Osteocyte (in vitro differentiated cells): ENCODE data around the gene NCAPD2. TPM values are rescaled to one million over a fixed set of nuclear protein-coding genes. Genes with fewer than 3 reads are reported as not detected.

ENCODE experiments used
- DNase-seq: peaks from one replicate; pipeline ENCODE4 v3.0.0; 2021; ENCODE audit warnings: mixed read lengths; ENCODE audit not compliant: unreplicated experiment; ENCODE audit errors: extremely low spot score
- H3K27ac Mint-ChIP-seq: one replicate; pipeline ENCODE4 v1.8.0; 2021; ENCODE audit warnings: mild to moderate bottlenecking, mixed read lengths; ENCODE audit not compliant: unreplicated experiment
- H3K27me3 Mint-ChIP-seq: one replicate; pipeline ENCODE4 v1.8.0; 2021; ENCODE audit warnings: mixed read lengths; ENCODE audit not compliant: unreplicated experiment
- H3K36me3 Mint-ChIP-seq: one replicate; pipeline ENCODE4 v1.8.0; 2021; ENCODE audit warnings: mixed read lengths; ENCODE audit not compliant: unreplicated experiment
- H3K4me1 Mint-ChIP-seq: one replicate; pipeline ENCODE4 v1.8.0; 2021; ENCODE audit warnings: mixed read lengths; ENCODE audit not compliant: unreplicated experiment
- H3K4me3 Mint-ChIP-seq: one replicate; pipeline ENCODE4 v1.8.0; 2021; ENCODE audit warnings: mild to moderate bottlenecking, moderate library complexity, mixed read lengths; ENCODE audit not compliant: unreplicated experiment
- H3K9me3 Mint-ChIP-seq: one replicate; pipeline ENCODE4 v1.8.0; 2021; ENCODE audit warnings: mixed read lengths; ENCODE audit not compliant: unreplicated experiment
- total RNA-seq: library from RNA; stranded (reverse); gene quantifications from 2 replicates; pipeline ENCODE4 v1.2.1, GENCODE V29; 2021
- TF ChIP-seq, protein P1 (sequence below): fragments of 200-600 bp; sonication (generic); IDR thresholded peaks from 2 replicates; pipeline ENCODE4 v1.5.0; 2021; ENCODE audit warnings: antibody characterized with exemption, mild to moderate bottlenecking, moderate library complexity

The NCAPD2 gene
- total RNA-seq, 1 donor from 2014 or later: 36.9 TPM

DNA sequence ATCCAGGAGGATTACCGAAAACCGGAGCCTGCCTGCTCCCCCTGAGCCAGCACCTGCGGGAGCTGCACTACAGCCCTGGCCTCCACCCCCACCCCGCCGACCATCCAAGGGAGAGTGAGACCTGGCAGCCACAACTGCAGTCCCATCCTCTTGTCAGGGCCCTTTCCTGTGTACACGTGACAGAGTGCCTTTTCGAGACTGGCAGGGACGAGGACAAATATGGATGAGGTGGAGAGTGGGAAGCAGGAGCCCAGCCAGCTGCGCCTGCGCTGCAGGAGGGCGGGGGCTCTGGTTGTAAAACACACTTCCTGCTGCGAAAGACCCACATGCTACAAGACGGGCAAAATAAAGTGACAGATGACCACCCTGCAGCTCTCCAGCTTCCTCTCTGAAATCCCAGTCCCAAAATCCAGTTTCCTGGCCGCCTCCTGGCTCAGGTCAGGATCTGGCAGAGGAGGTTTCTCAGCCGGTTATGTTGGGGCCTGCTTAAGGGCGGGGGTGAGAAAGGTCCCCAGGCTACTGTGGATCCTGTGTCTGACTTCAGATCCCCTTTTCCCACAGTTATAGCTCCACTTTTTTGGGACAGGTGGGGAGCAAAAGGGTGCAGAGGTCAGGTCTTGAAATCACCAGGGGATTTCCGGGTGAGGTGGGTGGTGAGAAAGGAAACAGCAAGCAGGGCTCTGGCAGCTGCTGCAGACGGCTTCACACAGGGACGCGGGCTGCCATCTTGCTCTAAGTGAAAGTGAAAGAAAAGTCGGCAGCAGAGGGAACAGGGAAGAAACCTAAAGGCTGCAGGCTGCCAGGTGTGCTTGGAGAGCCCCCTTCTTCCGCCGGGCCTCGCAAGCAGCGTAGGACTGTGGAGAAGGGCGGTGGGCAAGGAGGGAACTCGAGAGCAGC lies 42.3 kb upstream of the NCAPD2 start, which contains the start of gene TAPBPL:
Gene TAPBPL, plus strand, starts transcription at position 695 of the 897 bp plus-strand sequence. CDS start 207 bp downstream, outside the sequence.
- Mint-ChIP-seq H3K4me1 (peaks cover 29% of the 10 kb centered on the region), H3K4me3 (peak within 1 kb of the TSS; percentile 85), H3K27me3 (no peaks in the 10 kb centered on the region), H3K9me3 (no peaks in the 10 kb centered on the region), H3K36me3 (peaks cover 9% of the 10 kb centered on the region), H3K27ac (peak within 1 kb of the TSS; percentile 99)
- DNase-seq: no peak
- TF ChIP-seq, protein P1, sequence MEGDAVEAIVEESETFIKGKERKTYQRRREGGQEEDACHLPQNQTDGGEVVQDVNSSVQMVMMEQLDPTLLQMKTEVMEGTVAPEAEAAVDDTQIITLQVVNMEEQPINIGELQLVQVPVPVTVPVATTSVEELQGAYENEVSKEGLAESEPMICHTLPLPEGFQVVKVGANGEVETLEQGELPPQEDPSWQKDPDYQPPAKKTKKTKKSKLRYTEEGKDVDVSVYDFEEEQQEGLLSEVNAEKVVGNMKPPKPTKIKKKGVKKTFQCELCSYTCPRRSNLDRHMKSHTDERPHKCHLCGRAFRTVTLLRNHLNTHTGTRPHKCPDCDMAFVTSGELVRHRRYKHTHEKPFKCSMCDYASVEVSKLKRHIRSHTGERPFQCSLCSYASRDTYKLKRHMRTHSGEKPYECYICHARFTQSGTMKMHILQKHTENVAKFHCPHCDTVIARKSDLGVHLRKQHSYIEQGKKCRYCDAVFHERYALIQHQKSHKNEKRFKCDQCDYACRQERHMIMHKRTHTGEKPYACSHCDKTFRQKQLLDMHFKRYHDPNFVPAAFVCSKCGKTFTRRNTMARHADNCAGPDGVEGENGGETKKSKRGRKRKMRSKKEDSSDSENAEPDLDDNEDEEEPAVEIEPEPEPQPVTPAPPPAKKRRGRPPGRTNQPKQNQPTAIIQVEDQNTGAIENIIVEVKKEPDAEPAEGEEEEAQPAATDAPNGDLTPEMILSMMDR: no peak

DNA sequence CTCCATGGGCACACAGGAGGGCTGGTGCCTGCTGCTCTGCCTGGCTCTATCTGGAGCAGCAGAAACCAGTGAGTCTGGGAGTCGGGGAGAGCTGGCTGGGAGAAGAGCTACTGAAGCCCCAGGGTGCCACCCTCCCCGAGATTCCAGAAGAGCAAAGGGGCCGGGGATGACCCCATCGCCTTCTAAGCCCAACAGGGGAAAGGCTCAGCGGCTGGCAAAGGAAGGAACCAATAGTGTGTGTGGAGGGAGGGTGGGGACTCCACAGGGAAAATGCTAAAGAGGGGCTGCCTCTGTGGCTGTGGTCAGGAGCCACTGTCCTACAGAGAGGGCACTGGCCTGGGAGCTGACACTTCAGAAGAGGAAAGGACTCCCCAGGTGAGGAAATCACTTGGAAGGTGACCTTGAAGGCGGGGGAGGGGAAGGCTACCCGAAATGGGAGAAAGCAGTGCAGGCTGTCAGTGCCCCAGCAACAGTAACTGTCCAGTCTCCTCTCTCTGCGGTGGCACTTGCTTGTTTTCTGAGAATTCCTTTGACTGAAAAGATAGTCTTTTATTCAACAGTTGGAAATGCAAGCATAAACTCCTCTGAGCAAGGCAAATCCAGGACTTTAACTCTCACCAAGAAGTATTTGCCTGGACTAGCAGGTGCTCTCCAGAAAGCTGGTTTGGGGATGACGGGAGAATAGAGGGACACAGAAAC lies 41.5 kb upstream of the NCAPD2 start:
- no peaks in the 10 kb centered on the region for H3K27me3 Mint-ChIP-seq
- TF ChIP-seq, protein P1: no peak
- H3K4me1 Mint-ChIP-seq: peaks cover 29% of the 10 kb centered on the region
- H3K4me3 Mint-ChIP-seq: peak overlapping the region; percentile 85
- DNase-seq: no peak
- H3K27ac Mint-ChIP-seq: peak overlapping the region; percentile 99
- no peaks in the 10 kb centered on the region for H3K9me3 Mint-ChIP-seq
- peaks cover 13% of the 10 kb centered on the region for H3K36me3 Mint-ChIP-seq

DNA sequence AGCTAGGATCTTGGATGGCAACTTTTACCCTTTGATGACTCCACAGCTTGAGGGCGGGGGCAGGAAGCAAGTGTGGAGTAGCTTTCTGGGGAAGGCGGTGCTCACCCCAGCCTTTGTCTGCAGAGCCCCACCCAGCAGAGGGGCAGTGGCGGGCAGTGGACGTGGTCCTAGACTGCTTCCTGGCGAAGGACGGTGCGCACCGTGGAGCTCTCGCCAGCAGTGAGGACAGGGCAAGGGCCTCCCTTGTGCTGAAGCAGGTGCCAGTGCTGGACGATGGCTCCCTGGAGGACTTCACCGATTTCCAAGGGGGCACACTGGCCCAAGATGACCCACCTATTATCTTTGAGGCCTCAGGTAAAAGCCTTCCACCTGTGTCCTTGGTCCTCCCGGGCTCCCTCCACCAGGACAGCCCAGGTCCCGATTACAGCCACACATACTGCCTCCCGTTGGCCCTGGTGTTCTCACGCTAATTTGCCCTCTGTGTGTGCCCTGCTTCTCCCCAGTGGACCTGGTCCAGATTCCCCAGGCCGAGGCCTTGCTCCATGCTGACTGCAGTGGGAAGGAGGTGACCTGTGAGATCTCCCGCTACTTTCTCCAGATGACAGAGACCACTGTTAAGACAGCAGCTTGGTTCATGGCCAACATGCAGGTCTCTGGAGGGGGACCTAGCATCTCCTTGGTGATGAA lies 40.8 kb upstream of the NCAPD2 start:
- DNase-seq: no peak
- H3K9me3 Mint-ChIP-seq: no peaks in the 10 kb centered on the region
- H3K4me3 Mint-ChIP-seq: peak overlapping the region; percentile 85
- H3K27ac Mint-ChIP-seq: peak overlapping the region; percentile 99
- H3K36me3 Mint-ChIP-seq: peaks cover 9% of the 10 kb centered on the region
- TF ChIP-seq, protein P1: no peak
- peaks cover 29% of the 10 kb centered on the region for H3K4me1 Mint-ChIP-seq
- H3K27me3 Mint-ChIP-seq: no peaks in the 10 kb centered on the region

DNA sequence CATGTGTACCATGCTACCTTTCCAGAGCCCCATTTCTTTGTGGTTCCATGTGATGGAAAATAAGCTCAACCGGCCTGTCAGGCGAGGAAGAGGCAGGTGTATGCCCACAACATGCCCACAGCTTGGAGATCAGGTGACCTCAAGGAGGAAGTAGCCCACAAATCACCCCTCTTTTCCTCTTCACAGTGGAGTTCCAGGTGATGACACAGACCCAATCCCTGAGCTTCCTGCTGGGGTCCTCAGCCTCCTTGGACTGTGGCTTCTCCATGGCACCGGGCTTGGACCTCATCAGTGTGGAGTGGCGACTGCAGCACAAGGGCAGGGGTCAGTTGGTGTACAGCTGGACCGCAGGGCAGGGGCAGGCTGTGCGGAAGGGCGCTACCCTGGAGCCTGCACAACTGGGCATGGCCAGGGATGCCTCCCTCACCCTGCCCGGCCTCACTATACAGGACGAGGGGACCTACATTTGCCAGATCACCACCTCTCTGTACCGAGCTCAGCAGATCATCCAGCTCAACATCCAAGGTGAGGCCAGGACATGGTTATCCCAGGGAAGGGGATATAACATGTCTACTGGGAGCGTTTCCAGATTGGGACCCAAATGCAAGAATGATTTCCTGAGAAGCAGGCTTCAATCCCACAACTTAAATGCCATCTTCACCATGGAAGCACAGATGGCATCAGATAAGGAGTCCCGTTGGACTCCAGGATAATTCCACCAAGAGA lies 36.5 kb upstream of the NCAPD2 start:
- TF ChIP-seq, protein P1: no peak
- no peak overlapping the region for H3K4me3 Mint-ChIP-seq
- no peak overlapping the region for H3K27ac Mint-ChIP-seq
- H3K36me3 Mint-ChIP-seq: peaks cover 13% of the 10 kb centered on the region
- no peaks in the 10 kb centered on the region for H3K9me3 Mint-ChIP-seq
- peaks cover 8% of the 10 kb centered on the region for H3K4me1 Mint-ChIP-seq
- DNase-seq: no peak
- H3K27me3 Mint-ChIP-seq: no peaks in the 10 kb centered on the region
